Spleen (tissue), 11 donors: ENCODE data around the gene RIMBP3C. TPM values are rescaled to one million over a fixed set of nuclear protein-coding genes. Genes with fewer than 3 reads are reported as not detected.
A peak's percentile ranks its signal among the peaks of the same experiment; 100 is the strongest.

Source experiments
- DNase-seq: peaks from one replicate; pipeline ENCODE4 v3.0.0-alpha.2; 2020
- H3K27ac ChIP-seq, 8 donors: fragments of 200-600 bp; sonication (generic) in 7 of 8; 1 replicate in 4 of 8; 2 replicates in 4 of 8; pipeline versions ENCODE4 v1.5.0 to v1.8.0; 2016 to 2021; ENCODE audit warnings: inconsistent platforms in 4 of 8, mild to moderate bottlenecking in 4 of 8, moderate library complexity in 1 of 8
- H3K27me3 ChIP-seq, 7 donors: fragments of 200-600 bp; sonication (generic) in 6 of 7; replicated peaks in 1 of 7; 1 replicate in 4 of 7; 2 replicates in 3 of 7; pipeline versions ENCODE4 v1.5.0 to v1.8.0; 2016 to 2021; ENCODE audit warnings: inconsistent platforms in 3 of 7, mild to moderate bottlenecking in 1 of 7
- H3K36me3 ChIP-seq, 6 donors: fragments of 200-600 bp; sonication (generic) in 5 of 6; 1 replicate in 4 of 6; 2 replicates in 2 of 6; pipeline versions ENCODE4 v1.5.0 to v1.8.0; 2016 to 2021; ENCODE audit warnings: inconsistent platforms in 2 of 6
- H3K4me1 ChIP-seq, 6 donors: fragments of 200-600 bp; sonication (generic) in 5 of 6; 1 replicate in 3 of 6; 2 replicates in 3 of 6; pipeline versions ENCODE4 v1.5.0 to v1.8.0; 2016 to 2021; ENCODE audit warnings: inconsistent platforms in 3 of 6
- H3K4me3 ChIP-seq, 8 donors: fragments of 200-600 bp; sonication (generic) in 7 of 8; 1 replicate in 4 of 8; 2 replicates in 4 of 8; pipeline versions ENCODE4 v1.5.0 to v1.8.0; 2016 to 2021; ENCODE audit warnings: inconsistent platforms in 4 of 8, mild to moderate bottlenecking in 4 of 8, moderate library complexity in 2 of 8
- H3K9me3 ChIP-seq, 8 donors: fragments of 200-600 bp; sonication (generic) in 7 of 8; 1 replicate in 4 of 8; 2 replicates in 4 of 8; pipeline versions ENCODE4 v1.5.0 to v1.8.0; 2016 to 2021; ENCODE audit warnings: inconsistent platforms in 4 of 8
- POLR2A ChIP-seq, 3 donors: fragments of 450-650 bp; IDR thresholded peaks; one replicate each; pipeline ENCODE4 v1.5.1; 2017; ENCODE audit warnings: antibody characterized with exemption in 3 of 3, mild to moderate bottlenecking in 1 of 3
- POLR2AphosphoS5 ChIP-seq, 3 donors: sonication (generic); formaldehyde crosslinking; IDR thresholded peaks; one replicate each; pipeline ENCODE4 v1.5.1; 2017; ENCODE audit warnings: antibody characterized with exemption in 3 of 3
- WGBS, 5 donors: extraction: QIAGEN DNeasy Blood & Tissue Kit in 3 of 5; methylation state at CpG; one replicate each; pipeline versions ENCODE4 v1.1.5 to v1.1.7; 2013 to 2018; 5-methylcytosine and 5-hydroxymethylcytosine counted together
- intact Hi-C: fragments of 100-400 bp; cut with DNase I; formaldehyde crosslinking; loops from one replicate; pipeline ENCODE4 v1.15.0; 2023; ENCODE audit warnings: low total_unique reads
- polyA plus RNA-seq, 3 donors: library from polyadenylated mRNA; stranded (reverse); fragments of 200-250 nt; gene quantifications; one replicate each; pipeline ENCODE4 v1.2.1, GENCODE V29; 2013
- total RNA-seq, 7 donors: library from RNA; depleted of rRNA in 3 of 7; stranded (reverse); fragments of >200 nt in 3 of 7; fragmentation: NEBNext Ultra II Directional in 4 of 7; extraction: Animal tissue kit (Norgen Biotek cat#: 25700) in 4 of 7; gene quantifications; one replicate each; pipeline versions ENCODE4 v1.1.0 to v1.2.1, GENCODE V29; 2016 to 2021
- TF ChIP-seq, protein P1 (sequence below), 11 experiments: fragments of 200-600 bp in 7 of 11; fragments of 450-650 bp in 4 of 11; sonication (generic) in 4 of 11; IDR thresholded peaks in 8 of 11; conservative IDR thresholded peaks in 3 of 11; 1 replicate in 7 of 11; 2 replicates in 4 of 11; pipeline versions ENCODE4 v1.4.0 to v1.8.0; 2016 to 2021; ENCODE audit warnings: antibody characterized with exemption in 11 of 11, inconsistent platforms in 4 of 11, mild to moderate bottlenecking in 1 of 11
- donor health status: healthy with polysubstance abuse.
- donor health status: DM: no; HTN: no; CAD: no; lungs with moderate emphysema.
- donor health status: DM: no; HTN: no; CAD: no.
- donor health status: Bipolar disorder and iron deficiency.
- donor health status: healthy.
- donor health status: DM: no; HTN: no; CAD: no.
- donor health status: DM: yes; HTN: yes; CAD: no.

The RIMBP3C gene
- total and polyA plus RNA-seq, 10 donors = 0.03 to 2.0 (median 0.50) TPM; not detected in 2

DNA sequence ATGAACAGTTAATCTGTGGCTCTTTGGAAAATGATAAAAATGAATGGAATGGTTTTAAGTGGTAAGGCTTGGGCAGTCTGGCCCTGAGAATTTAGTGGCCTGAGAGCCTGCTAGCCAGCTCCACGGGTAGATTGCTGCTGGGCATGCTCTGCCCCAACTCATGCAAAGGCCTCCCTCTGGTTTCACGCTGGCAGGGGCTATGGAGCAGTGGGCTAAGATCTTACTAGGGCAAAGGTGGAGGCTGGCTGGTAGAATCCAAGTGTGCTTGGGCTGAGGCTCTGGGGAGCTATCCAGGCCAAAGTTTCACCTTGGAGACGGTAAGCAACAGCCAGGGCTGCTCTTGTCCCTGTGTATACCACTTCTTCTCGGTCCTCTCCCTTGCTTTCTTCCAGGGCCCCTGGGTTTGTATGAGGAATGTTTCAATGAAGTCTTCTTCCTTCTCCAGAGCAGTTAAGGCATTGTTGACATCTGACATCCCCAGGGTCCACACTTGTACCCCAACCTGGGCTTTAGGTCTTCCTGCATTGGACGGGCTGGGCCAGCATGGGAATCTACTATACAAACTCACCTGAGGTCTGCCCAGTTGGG, 43.7 kb upstream of the RIMBP3C start:
- H3K4me1 ChIP-seq = peaks cover 11 to 93% (median 51%) of the 10 kb centered on the region in 6 donors
- TF ChIP-seq, protein P1, sequence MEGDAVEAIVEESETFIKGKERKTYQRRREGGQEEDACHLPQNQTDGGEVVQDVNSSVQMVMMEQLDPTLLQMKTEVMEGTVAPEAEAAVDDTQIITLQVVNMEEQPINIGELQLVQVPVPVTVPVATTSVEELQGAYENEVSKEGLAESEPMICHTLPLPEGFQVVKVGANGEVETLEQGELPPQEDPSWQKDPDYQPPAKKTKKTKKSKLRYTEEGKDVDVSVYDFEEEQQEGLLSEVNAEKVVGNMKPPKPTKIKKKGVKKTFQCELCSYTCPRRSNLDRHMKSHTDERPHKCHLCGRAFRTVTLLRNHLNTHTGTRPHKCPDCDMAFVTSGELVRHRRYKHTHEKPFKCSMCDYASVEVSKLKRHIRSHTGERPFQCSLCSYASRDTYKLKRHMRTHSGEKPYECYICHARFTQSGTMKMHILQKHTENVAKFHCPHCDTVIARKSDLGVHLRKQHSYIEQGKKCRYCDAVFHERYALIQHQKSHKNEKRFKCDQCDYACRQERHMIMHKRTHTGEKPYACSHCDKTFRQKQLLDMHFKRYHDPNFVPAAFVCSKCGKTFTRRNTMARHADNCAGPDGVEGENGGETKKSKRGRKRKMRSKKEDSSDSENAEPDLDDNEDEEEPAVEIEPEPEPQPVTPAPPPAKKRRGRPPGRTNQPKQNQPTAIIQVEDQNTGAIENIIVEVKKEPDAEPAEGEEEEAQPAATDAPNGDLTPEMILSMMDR (IDR thresholded peaks at IDR 0.05 in 8 of 11, conservative IDR thresholded peaks at IDR 0.05 in 3 of 11) = no peak
- TF ChIP-seq POLR2A (IDR thresholded peaks at IDR 0.05) (no peak), POLR2AphosphoS5 (IDR thresholded peaks at IDR 0.05) (no peak)
- no peaks in the 10 kb centered on the region for H3K27me3 ChIP-seq
- intact Hi-C loops = no loop called here
- no peak for DNase-seq
- no peak overlapping the region for H3K4me3 ChIP-seq
- H3K36me3 ChIP-seq = peaks cover 0 to 85% (median 39%) of the 10 kb centered on the region in 6 donors
- no peaks in the 10 kb centered on the region for H3K9me3 ChIP-seq
- WGBS, 5 donors = 89 to 94% (median 90%) methylated on average over 5 of the region's 5 CpGs
- H3K27ac ChIP-seq = no peak overlapping the region

DNA sequence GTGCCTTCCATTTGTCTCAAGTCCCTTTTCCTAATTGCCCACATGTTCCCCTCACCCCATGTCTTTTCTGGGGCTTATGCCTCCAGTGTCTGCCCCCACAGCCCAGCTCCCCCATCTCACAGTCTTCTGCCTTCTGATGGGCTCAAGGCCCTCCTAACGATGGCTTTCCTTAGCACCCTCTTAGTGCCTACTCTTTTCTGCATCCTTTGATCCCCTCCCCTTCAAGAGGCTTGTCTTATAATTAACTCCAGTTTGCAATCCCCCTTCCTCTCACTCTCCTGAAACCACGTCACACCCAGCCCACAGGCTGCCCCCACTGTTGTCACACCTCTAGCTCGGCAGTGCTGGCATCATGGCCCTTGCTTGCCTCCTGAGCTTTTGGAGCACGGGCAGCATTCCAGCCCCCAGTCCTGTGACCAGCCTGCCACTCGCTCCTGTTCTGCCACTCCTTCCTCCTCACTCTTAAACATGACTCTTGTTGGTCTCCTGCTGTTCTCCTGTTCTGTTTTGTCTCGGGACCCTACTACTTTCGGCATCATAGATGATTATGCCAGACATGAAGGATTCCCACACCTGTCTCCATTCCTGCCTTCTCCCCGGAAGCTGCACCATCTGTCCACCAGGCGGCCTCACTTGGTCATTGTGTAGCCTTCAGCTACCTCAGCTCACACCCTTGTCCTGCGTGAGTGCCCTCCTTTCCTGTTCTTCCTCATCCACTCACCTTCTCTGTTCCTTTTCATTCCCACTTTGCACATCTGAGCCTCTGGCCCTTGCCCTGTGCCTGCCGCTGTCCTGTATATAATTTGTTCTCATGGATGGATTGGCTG, 42.4 kb upstream of the RIMBP3C start:
- DNase-seq = no peak
- Histone ChIP-seq H3K36me3 (peaks cover 0 to 71% (median 39%) of the 10 kb centered on the region in 6 donors), H3K27me3 (no peaks in the 10 kb centered on the region), H3K4me1 (peaks cover 12 to 93% (median 54%) of the 10 kb centered on the region in 6 donors), H3K27ac (no peak overlapping the region), H3K9me3 (no peaks in the 10 kb centered on the region), H3K4me3 (no peak overlapping the region)
- intact Hi-C loops = no loop called here
- 82 to 90% (median 83%) methylated on average over 11 of the region's 11 CpGs for WGBS, 5 donors
- TF ChIP-seq POLR2AphosphoS5 (IDR thresholded peaks at IDR 0.05) = peak in 1 of 3 donors; percentile 26
- no peak for TF ChIP-seq POLR2A (IDR thresholded peaks at IDR 0.05)

DNA sequence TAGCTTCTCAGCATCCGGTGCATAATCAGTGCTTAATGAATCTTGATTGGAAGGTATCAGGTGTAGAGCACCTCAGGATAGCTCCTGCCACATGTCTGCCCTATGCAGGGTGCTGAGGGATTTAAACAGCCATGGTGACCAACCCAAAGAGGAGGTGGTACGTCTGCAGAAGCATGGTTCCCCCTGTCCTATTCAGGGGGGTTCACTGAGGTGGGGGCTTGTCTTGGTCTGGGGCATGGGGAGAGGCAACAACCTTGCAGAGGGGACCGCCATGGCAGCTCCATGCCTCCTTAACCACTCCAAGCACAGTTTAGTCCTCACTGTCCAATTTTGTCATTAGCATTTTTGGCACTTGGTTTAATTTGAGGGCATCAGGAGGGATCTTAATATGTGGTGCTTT, 41.2 kb upstream of the RIMBP3C start:
- WGBS, 5 donors = 86 to 100% (median 91%) methylated on average over 2 to 3 of the region's 3 CpGs
- intact Hi-C loops = no loop called here
- TF ChIP-seq POLR2AphosphoS5 (IDR thresholded peaks at IDR 0.05) (no peak), POLR2A (IDR thresholded peaks at IDR 0.05) (no peak)
- TF ChIP-seq, protein P1 (IDR thresholded peaks at IDR 0.05 in 8 of 11, conservative IDR thresholded peaks at IDR 0.05 in 3 of 11) = no peak
- peaks cover 23 to 93% (median 61%) of the 10 kb centered on the region in 6 donors for H3K4me1 ChIP-seq
- DNase-seq = no peak
- H3K4me3 ChIP-seq = no peak overlapping the region
- no peaks in the 10 kb centered on the region for H3K27me3 ChIP-seq
- no peaks in the 10 kb centered on the region for H3K9me3 ChIP-seq
- H3K27ac ChIP-seq = peak overlapping the region in 1 of 8 donors; percentile 1
- peaks cover 0 to 70% (median 39%) of the 10 kb centered on the region in 6 donors for H3K36me3 ChIP-seq

DNA sequence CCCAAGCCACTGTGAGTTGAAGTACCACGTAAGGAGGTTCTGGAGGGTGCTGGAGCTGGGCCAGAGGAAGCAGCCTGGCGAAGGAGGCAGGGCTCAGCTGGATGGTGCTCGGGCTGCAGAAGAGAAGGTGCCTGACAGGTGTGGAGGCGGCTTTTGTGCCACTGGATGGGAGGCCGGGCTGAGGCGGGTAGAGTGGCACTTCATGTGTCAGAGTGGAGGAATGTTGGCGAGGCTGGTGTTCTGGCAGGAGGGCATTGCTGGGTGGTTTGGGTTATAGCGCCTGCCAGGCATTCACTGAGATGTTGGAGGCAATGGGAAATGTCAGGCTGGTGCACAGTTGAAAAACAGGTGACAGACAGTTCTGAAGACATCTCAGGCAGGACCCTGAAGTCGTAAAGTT, 40.4 kb upstream of the RIMBP3C start:
- WGBS, 5 donors = 66 to 74% (median 70%) methylated on average over 9 of the region's 9 CpGs
- Histone ChIP-seq H3K27ac (peak overlapping the region in 2 of 8 donors; percentile 1 to 9), H3K4me1 (peaks cover 27 to 93% (median 67%) of the 10 kb centered on the region in 6 donors)

More for the DNA sequence above, 40.4 kb upstream of the RIMBP3C start:
- Histone ChIP-seq H3K27me3 (no peaks in the 10 kb centered on the region), H3K4me3 (no peak overlapping the region), H3K36me3 (peaks cover 0 to 63% (median 38%) of the 10 kb centered on the region in 6 donors), H3K9me3 (no peaks in the 10 kb centered on the region)
- intact Hi-C loops = no loop called here
- no peak for DNase-seq
- TF ChIP-seq POLR2AphosphoS5 (IDR thresholded peaks at IDR 0.05) (peak in 1 of 3 donors; percentile 24), POLR2A (IDR thresholded peaks at IDR 0.05) (no peak)
